GM20431 (cell line): ENCODE measurements around the gene RABEPK.
"Not testable (repeated sequence)": the region's sequence is repeated elsewhere in the genome, so short reads cannot be mapped to it uniquely, and the experiment has no call there.

ENCODE experiments used
- in situ Hi-C: fragments of 300-500 bp; cut with MseI, MboI; formaldehyde crosslinking; loops from one replicate; pipeline ENCODE4 v1.15.0; 2020; ENCODE audit warnings: low sequenced_read_pairs; ENCODE audit not compliant: unreplicated experiment

RABEPK gene

DNA sequence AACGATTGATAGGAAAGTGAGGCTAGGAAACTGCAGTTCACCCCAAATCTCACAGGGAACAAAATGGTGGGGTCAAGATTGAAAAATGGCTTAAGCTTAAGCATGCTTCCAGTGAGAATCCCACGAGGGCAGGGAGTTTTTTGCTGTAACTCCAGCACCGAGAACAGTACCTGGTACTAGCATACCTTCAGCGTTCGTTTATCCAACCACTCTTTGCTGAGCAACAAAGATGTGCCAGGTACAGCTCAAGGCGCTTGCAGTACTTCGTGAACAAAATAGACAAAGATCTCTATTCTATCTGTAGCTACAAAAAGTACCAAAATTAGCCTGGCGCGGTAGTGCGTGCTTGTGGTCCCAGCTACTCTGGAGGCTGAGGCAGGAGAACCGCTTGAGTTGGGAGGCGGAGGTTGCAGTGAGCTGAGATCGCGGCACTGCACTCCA is 10.0 kb upstream of the RABEPK start:
- in situ Hi-C loops: no loop called here

DNA sequence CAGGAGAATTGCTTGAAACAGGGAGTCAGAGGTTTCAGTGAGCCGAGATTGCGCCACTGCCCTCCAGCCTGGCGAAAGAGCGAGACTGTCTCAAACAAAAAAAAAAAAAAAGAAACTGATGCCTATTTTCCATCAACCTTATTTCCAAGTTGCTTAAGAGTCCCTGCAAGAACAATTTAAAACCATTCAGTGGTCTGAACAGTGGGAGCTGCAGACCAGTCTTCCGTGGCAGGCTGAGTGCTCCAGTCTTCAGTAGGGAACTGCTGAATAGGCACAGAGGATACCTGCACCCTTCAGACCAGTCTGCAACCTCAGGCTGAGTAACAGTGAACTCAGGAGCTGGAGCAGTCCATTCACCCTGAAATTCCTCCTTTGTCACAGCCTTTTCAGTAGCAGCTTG is 5.9 kb upstream of the RABEPK start:
- in situ Hi-C loops: not testable (repeated sequence)

- in situ Hi-C loops: not testable (repeated sequence)
Measured at GRCh38 chr9:125195591-125195990, 4.8 kb upstream of the RABEPK start.

GRCh38 chr9:125202846-125203618 is 2.7 kb downstream of the RABEPK start:
- in situ Hi-C loops: no loop called here

DNA sequence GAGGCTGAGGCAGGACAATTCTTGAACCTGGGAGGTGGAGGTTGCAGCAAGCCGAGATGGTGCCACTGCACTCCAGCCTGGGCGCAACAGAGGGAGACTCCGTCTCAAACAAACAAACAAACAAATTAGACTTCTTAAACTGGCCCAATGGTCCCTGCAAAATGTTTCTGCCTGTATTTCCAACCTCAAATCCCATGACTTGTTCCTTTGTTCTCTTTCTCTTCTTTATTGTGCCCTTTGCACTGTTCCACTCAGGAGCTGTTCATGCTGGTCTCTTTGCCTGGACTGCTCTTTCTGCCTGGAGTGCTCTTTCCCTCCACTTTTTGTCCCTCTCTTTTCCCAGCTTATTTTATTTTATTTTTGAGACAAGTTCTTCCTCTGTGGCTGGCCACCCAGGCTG is 4.1 kb downstream of the RABEPK start:
- in situ Hi-C loops: no loop called here

- in situ Hi-C loops: no loop called here
Measured at GRCh38 chr9:125214186-125214585, 13.8 kb downstream of the RABEPK start.

GRCh38 chr9:125218621-125219020 is 18.3 kb downstream of the RABEPK start:
- in situ Hi-C loops: no loop called here

GRCh38 chr9:125224858-125225257 is 24.5 kb downstream of the RABEPK start:
- in situ Hi-C loops: not testable (repeated sequence)

- in situ Hi-C loops: no loop called here
Measured at GRCh38 chr9:125227761-125228160, 27.4 kb downstream of the RABEPK start.

GRCh38 chr9:125233678-125234077 is 33.3 kb downstream of the RABEPK start:
- in situ Hi-C loops: no loop called here

GRCh38 chr9:125234099-125234498 is 33.8 kb downstream of the RABEPK start:
- in situ Hi-C loops: not testable (repeated sequence)

DNA sequence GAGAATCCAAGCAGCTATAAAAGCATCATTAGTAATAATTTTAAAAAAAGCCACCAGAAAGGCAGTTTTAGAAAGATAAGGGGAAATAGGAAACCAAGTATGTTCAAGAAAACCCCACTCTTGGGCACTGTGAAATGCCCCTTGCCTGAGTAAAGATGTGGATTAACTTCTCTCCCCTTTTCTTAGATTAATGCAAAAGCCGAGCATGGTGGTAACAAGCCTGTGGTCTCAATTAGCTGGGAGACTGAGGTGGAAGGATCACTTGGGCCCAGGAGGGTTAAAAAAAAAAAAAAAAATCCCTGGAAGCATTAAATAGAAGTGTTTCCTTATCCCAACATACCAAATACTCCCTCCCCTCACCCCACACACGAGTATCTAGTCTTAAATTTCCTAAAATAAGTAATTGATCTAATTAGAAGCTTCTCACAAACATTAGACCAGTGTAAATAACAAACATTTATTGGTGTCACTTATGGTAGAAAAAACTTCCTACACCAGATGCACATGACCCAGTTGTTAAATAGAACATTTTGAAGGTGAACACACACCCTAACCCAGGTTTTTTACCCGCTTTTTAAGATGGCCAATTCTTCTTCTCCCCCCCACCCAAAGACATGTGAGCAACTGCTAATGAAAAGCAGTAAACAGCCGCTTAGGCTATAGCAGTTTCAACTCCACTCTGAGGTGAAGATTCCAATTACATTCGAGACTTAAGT is 35.6 kb downstream of the RABEPK start:
- in situ Hi-C loops: no loop called here

DNA sequence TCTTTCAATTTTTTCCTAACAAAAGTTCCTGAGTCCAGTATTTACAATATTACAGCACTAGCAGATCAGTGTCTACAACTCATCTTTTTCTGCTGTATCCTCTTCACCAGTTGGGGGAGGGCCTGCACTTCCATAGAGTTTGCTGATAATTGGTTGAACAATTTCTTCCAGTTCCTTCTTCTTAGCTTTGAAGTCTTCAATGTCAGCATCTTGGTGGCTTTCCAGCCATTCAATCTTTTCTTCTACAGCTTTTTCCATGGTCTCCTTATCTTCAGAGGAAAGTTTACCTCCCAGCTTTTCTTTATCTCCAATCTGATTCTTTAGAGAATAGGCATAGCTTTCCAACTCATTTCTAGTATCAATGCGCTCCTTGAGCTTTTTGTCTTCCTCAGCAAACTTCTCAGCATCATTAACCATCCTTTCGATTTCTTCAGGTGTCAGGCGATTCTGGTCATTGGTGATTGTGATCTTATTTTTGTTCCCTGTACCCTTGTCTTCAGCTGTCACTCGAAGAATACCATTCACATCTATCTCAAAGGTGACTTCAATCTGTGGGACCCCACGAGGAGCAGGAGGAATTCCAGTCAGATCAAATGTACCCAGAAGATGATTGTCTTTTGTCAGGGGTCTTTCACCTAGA is 36.3 kb downstream of the RABEPK start:
- in situ Hi-C loops: not testable (repeated sequence)

DNA sequence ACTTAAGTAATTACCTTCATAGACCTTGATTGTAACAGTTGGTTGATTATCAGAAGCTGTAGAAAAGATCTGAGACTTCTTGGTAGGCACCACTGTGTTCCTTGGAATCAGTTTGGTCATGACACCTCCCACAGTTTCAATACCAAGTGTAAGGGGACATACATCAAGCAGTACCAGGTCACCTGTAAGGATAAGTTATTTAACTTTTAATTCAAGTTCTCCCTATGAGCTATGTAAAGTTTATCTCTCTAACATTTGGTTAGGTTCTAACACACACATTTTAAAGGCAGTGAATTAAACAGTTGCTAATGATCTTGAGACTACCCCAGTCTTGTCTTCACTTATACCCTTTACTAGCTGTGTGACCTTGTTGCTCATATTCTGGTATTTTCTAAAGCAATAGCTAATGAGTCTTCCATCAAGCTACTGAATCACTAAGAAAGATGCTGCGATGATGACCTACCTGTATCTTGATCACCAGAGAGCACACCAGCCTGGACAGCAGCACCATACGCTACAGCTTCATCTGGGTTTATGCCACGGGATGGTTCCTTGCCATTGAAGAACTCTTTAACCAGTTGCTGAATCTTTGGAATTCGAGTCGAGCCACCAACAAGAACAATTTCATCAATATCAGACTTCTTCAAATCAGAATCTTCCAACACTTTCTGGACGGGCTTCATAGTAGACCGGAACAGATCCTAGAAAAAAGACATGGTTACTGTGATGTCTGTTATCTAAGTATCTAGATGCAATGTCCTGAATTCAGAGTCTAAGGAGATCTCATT is 38.0 kb downstream of the RABEPK start:
- in situ Hi-C loops: no loop called here

GRCh38 chr9:125238915-125239446 is 38.6 kb downstream of the RABEPK start:
- in situ Hi-C loops: no loop called here

DNA sequence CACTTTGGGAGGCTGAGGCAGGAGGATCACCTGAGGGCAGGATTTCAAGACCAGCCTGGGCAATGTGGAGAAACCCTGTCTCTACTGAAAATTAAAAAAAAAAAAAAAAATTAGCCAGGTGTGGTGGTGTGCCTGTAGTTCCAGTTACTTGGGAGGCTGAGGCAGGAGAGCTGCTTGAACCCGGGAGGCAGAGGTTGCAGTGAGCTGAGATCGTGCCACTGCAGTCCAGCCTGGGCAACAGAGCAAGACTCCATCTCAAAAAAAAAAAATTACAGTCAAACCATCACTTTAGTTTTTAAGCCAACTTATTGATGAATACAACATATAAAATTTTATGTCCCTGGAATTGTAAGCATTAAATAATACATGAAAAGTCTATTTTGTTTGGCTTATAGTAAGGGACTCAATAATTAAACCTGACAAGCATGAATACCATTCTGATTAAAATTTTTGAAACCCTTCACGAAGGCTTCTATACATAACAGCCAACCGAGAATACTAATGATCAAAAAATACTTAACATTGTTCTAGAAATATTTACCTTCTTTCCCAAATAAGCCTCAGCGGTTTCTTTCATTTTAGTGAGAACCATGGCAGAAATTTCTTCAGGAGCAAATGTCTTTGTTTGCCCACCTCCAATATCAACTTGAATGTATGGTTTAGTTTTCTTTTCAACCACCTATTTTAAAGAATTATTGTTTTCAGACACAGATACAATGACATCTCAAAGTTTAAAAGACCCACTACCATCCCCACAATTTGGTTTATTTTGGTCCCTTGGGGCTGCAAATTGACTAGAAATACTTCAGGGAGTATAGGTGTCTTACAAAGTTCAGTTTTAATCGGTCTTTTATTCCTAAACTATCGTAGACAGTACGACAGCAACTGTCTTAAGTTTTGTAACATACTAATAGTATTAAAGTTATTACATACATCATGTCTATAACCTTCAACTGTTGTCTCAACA is 39.6 kb downstream of the RABEPK start:
- in situ Hi-C loops: no loop called here

DNA sequence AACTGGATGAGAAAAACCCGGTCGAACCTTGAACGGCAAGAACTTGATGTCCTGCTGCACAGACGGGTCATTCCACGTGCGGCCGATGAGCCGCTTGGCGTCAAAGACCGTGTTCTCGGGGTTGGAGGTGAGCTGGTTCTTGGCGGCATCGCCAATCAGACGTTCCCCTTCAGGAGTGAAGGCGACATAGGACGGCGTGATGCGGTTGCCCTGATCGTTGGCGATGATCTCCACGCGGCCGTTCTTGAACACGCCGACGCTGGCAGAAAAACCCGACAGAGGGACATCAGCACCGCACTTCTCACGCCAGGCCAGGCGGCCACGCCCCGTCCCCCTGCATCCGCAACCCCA is 40.3 kb downstream of the RABEPK start:
- in situ Hi-C loops: no loop called here

- in situ Hi-C loops: no loop called here
Measured at GRCh38 chr9:125241000-125241862, 40.9 kb downstream of the RABEPK start, which contains the start of gene HSPA5. Gene HSPA5, minus strand, starts transcription at chr9:125241343. Its CDS starts 217 bp downstream, at chr9:125241126.
